SU-DHL-6 (cell line): ENCODE data around the gene APC.

Experiments used
- H2AFZ ChIP-seq: fragments of 200-600 bp; sonication (generic); 2 replicates; pipeline ENCODE4 v1.6.1; 2014; ENCODE audit warnings: low read depth, mild to moderate bottlenecking, moderate library complexity, mixed read lengths, antibody characterized with exemption, low read length; ENCODE audit not compliant: severe bottlenecking
- H3F3A ChIP-seq: fragments of 200-600 bp; shearing (Covaris generic); 2 replicates; pipeline ENCODE4 v1.6.0; 2016; ENCODE audit warnings: antibody characterized with exemption, mild to moderate bottlenecking; ENCODE audit not compliant: insufficient read depth
- H3K27ac ChIP-seq: fragments of 200-600 bp; sonication (generic); 2 replicates; pipeline ENCODE4 v1.5.1; 2016; ENCODE audit warnings: low read depth, mild to moderate bottlenecking, low read length, moderate library complexity, mixed read lengths
- H3K27me3 ChIP-seq: fragments of 200-600 bp; sonication (generic), shearing (Covaris generic); 2 replicates; pipeline ENCODE4 v1.6.0; 2014; ENCODE audit warnings: mild to moderate bottlenecking, low read length
- H3K36me3 ChIP-seq: fragments of 200-600 bp; sonication (generic); 2 replicates; pipeline ENCODE4 v1.6.1; 2014; ENCODE audit warnings: mild to moderate bottlenecking, low read length, mixed read lengths
- H3K4me2 ChIP-seq: fragments of 300-600, 200-600 bp; shearing (Covaris generic), sonication (generic); 2 replicates; pipeline ENCODE4 v1.6.0; 2014; ENCODE audit warnings: low read length, low read depth, mild to moderate bottlenecking; ENCODE audit not compliant: poor library complexity, severe bottlenecking
- H3K4me3 ChIP-seq: fragments of 200-600 bp; sonication (generic); 2 replicates; pipeline ENCODE4 v1.5.1; 2014; ENCODE audit warnings: antibody characterized with exemption, low read length, mild to moderate bottlenecking, mixed read lengths; ENCODE audit not compliant: insufficient read depth, poor library complexity, severe bottlenecking
- H3K79me2 ChIP-seq: fragments of 200-600 bp; sonication (generic); 2 replicates; pipeline ENCODE4 v1.6.1; 2014; ENCODE audit warnings: mild to moderate bottlenecking, low read length, moderate library complexity; ENCODE audit not compliant: insufficient read depth
- H3K9ac ChIP-seq: fragments of 200-600 bp; sonication (generic); 2 replicates; pipeline ENCODE4 v1.7.0; 2014; ENCODE audit warnings: mild to moderate bottlenecking, low read length
- H3K9me2 ChIP-seq: fragments of 200-600 bp; sonication (generic); replicated peaks from 2 replicates; pipeline ENCODE4 v1.6.1; 2014; ENCODE audit warnings: low read length; ENCODE audit not compliant: insufficient read depth
- H3K9me3 ChIP-seq: fragments of 200-600 bp; sonication (generic); 2 replicates; pipeline ENCODE4 v1.6.1; 2014; ENCODE audit warnings: low read length, mixed read lengths; ENCODE audit not compliant: insufficient read depth
- H4K20me1 ChIP-seq: fragments of 200-600 bp; sonication (generic); 2 replicates; pipeline ENCODE4 v1.6.1; 2014; ENCODE audit warnings: low read depth, mild to moderate bottlenecking, antibody characterized with exemption, low read length, moderate library complexity, mixed read lengths
- CTCF ChIP-seq: fragments of 200-600 bp; sonication (generic); IDR thresholded peaks from one replicate; pipeline ENCODE4 v1.5.1; 2017; ENCODE audit warnings: antibody characterized with exemption, mild to moderate bottlenecking, low read length, moderate library complexity; ENCODE audit not compliant: insufficient read depth, poor library complexity, severe bottlenecking
- EZH2phosphoT487 ChIP-seq: fragments of 200-600 bp; sonication (generic), shearing (Covaris generic); conservative IDR thresholded peaks from 2 replicates; pipeline ENCODE4 v1.6.1; 2018; ENCODE audit warnings: mild to moderate bottlenecking, antibody characterized with exemption, low read length, moderate library complexity, mixed read lengths

Gene APC

GRCh38 chr5:112779531-112779930, 41.8 kb downstream of the APC start:
- Histone ChIP-seq H3K9me3 (no peaks in the 10 kb centered on the region), H3K9ac (no peak overlapping the region), H3K4me3 (no peak overlapping the region), H3K36me3 (peaks cover 15% of the 10 kb centered on the region), H3K27me3 (no peaks in the 10 kb centered on the region), H3K9me2 (no peaks in the 10 kb centered on the region), H3K79me2 (no peaks in the 10 kb centered on the region), H3K27ac (no peak overlapping the region), H2AFZ (no peak overlapping the region), H3K4me2 (no peak overlapping the region), H4K20me1 (no peaks in the 10 kb centered on the region), H3F3A (0 out of 2 replicates have a peak, but pooled peaks cover 3% of the 10 kb centered on the region)
- TF ChIP-seq EZH2phosphoT487 (no peak), CTCF (no peak)

- H3K4me2 ChIP-seq, result no peak overlapping the region
- no peak overlapping the region for H3K27ac ChIP-seq
- no peaks in the 10 kb centered on the region for H4K20me1 ChIP-seq
- no peak overlapping the region for H3K4me3 ChIP-seq
- H3K36me3 ChIP-seq, result peaks cover 8% of the 10 kb centered on the region
- no peaks in the 10 kb centered on the region for H3K79me2 ChIP-seq
- TF ChIP-seq CTCF (no peak), EZH2phosphoT487 (no peak)
- no peak overlapping the region for H2AFZ ChIP-seq
- no peak overlapping the region for H3K9ac ChIP-seq
- H3K9me3 ChIP-seq, result no peaks in the 10 kb centered on the region
- no peaks in the 10 kb centered on the region for H3F3A ChIP-seq
- H3K9me2 ChIP-seq, result no peaks in the 10 kb centered on the region
- no peaks in the 10 kb centered on the region for H3K27me3 ChIP-seq
Measured at GRCh38 chr5:112784726-112785125, 47.0 kb downstream of the APC start.

- Histone ChIP-seq H3K9me3 (no peaks in the 10 kb centered on the region), H3K9ac (no peak overlapping the region), H3K4me3 (no peak overlapping the region), H3K36me3 (no peaks in the 10 kb centered on the region; the same call in 1 of the 2 replicates), H2AFZ (no peak overlapping the region), H4K20me1 (no peaks in the 10 kb centered on the region), H3F3A (no peaks in the 10 kb centered on the region), H3K27ac (no peak overlapping the region), H3K79me2 (no peaks in the 10 kb centered on the region), H3K4me2 (no peak overlapping the region), H3K9me2 (no peaks in the 10 kb centered on the region), H3K27me3 (no peaks in the 10 kb centered on the region)
- TF ChIP-seq EZH2phosphoT487 (no peak), CTCF (no peak)
Measured at GRCh38 chr5:112787261-112787660, 49.6 kb downstream of the APC start.
